HG03097 (cell line): ENCODE measurements around the gene PLEKHF1.
A peak's percentile ranks its signal among the peaks of the same experiment; 100 is the strongest.
"Not testable (repeated sequence)": the region's sequence is repeated elsewhere in the genome, so short reads cannot be mapped to it uniquely, and the experiment has no call there.

Experiments used
- ATAC-seq: cut with Tn5 transposase; IDR thresholded peaks from one replicate; pipeline ENCODE4 v1.9.1; 2021; ENCODE audit not compliant: unreplicated experiment, low FRiP score

The PLEKHF1 gene

DNA sequence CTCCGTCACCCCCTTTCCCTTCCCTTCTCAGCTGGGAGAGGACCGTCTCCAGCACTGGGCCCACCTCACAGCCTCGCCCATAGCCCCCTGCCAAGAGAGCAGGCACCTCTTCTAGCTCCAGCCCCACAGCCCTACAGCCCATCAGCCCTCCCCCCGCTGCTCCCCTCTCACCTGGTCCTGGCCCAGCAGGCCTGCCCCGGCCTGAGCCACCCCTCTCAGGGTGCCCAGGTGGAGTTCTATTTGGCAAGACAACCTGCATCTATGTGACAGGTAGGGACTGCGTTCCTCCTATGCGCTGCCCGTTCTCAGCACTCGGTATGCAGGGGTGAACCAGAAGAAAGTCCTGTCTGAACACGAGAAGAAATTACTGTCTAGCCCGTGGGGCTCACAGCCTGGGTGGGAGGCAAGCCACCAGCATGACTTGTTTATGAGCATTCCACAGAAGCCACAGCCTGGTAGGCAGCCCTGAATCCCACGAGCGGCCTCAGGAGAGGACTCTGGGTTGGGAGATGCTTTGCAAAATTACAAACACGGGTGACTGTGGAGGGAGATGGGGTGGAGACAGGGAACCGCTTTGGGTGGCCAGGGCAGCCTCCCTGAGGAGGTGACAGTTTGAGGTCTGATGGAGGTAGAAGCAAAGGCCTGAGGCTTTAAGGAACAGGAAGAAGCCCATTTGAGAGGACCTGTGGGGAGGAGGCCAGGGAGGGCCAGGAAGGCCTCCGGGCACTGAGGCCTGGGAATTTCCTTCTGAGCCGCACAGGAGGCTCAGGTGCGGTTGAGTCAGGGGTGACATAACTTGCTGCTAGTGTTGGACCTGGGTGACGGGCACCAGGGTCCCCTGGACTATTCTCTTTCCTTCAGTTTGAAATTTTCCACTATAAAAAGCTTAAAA is 1.2 kb upstream of the PLEKHF1 start:
- no peak for ATAC-seq

DNA sequence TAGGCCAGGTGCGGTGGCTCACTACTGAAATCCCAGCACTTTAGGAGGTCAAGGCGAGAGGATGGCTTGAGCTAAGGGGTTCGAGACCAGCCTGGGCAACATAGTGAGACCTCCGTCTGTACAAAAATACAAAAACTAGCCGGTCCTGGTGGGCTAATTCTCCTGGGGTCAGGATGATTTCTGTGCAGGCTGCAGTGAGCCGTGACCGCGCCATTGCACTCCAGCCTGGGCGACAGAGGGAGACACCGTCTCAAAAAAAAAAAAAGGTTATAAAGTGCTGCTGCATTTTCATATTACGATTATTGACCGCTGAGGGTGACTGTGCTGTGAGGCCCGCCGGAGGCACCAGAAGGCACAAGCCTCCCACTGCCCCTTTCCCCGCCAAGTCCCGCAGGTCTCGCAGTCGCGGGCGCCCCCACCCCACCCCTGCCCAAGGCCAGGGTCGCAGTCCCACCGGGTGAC is 477 bp upstream of the PLEKHF1 start:
- no peak for ATAC-seq

DNA sequence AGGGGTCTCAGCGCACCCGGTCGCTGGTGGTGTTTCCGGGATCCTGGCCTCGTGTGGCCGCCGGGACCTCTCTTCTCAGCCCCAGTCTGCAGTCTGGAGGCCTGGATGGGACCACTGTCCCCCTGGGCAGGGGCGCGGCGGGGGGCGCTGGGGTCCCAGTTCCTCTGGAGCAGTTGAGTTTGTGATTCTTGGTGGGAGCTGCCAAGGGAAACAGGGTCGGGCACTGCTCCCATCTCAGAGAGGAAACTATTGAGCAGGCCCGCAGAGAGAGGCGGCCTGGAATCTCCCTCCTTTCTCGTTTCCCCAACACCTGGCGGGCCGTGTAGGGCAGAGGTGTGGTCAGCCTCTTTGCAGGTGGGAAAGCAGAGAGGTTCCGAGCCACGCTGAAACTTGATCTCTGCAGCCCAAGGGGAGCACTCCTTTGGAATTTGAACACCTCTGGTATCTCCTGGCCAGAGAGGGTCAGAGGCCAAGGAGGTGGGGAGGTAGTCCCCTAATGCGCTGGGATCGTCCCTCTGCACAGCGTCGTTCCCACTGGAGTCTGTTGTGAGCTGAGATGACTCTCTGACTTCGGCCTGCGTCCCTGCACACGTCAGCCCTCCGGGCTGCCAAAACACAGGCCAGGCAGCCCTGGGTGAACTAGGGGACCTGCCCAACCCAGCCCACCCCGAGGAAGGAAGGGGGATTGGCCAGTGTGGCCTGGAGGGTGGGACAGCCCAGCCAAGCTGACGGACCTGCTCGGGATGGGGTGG is 741 bp downstream of the PLEKHF1 start:
- ATAC-seq: no peak

DNA sequence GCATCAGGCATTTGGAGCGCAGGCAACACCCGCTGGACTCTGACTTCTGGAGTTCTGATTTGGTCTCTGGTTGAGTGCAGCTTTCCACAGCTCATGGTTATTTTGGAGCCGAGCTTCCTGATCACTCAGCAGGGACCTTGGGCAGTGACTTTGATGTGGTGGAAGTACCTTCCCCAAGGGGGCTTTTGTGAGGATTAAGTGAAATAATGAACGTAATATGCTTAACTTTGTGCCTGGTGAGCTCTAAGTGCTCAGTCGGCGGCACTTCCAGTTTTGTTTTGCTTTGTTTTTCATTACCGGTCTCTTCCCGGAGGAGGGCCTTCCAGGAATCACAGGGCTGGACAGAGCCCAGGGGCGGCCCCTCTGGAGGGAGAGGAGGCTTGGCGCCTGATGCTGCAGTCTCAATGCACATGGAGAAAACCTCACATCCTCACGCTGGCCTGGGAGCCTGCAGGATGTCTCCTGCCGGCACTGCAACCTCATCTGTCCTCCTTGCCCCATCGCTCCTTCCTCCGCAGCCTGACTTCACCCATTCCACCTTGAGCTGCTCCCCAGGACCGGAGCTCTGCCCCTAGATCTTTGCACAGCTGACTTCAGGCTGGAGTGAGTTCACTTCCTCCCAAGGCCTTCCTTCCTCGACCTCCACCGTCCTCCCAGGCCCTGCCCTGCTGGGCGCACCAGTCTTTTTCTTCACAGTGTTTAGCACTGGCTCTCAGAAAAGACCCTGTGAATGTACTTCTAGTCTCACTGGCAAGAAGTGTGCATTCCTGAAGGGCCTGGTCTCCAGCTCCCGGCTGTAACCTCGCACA is 1.5 kb downstream of the PLEKHF1 start:
- ATAC-seq: no peak

DNA sequence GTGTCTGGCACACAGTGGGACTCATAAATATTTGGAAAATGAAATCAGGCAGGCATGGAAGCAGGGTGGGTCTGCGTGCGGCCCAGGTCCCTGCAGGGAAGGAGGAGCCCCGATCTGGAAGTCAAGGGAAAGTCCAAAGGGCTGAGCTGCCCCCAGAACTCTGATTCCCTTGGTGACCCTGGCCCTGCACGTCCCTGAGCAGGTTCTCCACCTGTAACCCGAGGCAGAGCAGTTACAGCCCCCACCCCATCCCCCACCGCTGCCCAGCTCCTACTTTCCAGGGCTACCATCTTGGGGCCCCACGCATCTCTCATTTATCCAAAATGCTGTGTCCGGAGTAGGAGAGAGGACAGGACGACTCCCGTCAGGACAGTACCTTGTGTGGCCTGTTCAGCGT is 2.1 kb downstream of the PLEKHF1 start:
- ATAC-seq: no peak

DNA sequence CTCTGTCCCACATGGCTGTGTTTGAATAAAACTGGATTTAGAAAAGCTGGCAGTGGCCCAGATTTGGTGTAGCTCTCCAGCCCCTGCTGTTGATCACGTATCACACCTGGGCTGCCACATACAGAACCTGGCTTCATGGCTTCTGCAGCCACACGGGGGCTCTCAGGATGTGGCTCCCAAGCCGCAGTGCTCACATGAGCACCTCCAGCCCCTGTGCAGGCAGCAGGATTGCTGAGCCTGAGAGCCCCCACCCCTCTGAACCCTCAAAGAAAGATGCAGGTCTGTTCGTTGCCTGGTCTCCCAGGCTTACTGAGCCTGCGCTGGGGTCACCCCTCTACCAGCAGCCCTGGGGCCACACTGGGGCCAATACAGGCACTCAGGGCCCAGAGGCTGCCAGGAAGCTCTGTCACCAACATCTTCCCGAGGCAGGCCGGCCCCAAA is 2.7 kb downstream of the PLEKHF1 start:
- ATAC-seq: no peak

DNA sequence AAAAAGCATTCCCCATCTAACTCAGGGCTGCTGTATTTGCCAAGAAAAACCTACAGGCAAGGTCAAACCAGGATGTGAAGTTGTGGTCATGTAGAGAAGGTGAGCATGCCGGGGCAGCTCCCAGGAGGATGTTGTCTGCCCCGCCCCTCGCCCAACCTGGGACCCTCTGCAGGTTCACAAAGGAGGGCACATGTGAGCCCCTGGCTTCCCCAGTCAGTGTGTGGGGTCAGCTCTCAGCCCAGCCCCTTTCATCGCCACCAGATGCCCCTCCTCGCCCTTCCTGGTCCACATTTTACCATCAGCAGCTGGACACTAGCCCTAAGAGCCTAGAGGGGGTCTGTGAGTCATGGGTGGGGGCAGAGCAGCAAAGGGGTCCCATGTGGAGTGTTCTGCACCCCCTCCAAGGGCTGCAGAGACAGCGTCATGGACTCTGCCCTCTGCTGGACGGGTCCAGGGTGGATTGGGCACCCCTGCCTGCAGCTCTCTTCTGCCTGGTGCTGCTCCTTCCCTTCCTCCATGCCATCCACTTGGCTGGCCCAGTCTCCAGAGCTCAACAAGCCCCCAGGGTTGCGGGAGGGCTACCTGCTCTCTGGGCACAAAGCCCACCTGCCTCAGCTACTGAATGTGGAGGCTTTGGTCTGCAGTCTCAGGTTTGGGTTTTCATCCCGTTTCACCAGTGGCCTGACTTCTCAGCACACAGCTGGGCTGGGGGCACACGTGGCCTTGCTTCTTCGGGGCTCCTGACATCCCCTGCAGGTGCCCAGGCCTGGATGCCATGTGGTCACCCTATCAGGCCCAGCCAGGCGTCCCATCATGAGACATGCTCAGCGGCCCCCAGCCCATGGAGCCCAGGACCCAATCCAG is 3.7 kb downstream of the PLEKHF1 start:
- ATAC-seq: no peak

DNA sequence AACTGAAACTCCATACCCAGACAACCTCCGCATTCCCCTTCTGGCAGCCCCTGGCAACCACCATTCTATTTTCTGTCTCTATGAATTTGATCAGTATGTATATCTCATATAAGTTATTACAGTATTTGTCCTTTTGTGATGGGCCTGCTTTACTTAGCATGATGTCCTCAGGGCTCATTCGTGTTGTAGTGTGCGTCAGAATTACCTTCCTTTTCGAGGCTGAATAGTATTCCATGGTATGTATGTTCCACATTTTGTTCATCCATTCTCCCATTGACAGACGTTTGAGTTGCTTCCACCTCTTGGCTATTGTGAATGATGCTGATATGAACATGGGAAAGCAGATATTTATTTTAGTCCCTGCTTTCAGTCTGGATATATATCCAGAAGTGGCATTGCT is 5.0 kb downstream of the PLEKHF1 start:
- ATAC-seq: no peak

DNA sequence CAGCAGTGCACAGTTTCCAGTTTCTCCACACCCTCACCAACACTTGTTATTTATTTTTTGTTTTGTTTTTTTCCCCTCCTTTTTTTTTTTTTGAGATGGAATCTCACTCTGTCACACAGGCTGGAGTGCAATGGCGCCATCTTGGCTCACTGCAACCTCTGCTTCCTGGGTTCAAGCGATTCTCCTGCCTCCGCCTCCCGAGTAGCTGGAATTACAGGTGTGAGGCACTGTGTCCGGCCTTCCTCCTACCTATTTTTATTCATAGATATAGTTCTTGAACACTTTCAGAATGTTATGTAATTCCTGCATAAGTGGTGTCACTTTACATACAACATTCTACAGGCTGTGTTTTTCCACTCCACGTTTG is 5.7 kb downstream of the PLEKHF1 start:
- ATAC-seq: not testable (repeated sequence)

DNA sequence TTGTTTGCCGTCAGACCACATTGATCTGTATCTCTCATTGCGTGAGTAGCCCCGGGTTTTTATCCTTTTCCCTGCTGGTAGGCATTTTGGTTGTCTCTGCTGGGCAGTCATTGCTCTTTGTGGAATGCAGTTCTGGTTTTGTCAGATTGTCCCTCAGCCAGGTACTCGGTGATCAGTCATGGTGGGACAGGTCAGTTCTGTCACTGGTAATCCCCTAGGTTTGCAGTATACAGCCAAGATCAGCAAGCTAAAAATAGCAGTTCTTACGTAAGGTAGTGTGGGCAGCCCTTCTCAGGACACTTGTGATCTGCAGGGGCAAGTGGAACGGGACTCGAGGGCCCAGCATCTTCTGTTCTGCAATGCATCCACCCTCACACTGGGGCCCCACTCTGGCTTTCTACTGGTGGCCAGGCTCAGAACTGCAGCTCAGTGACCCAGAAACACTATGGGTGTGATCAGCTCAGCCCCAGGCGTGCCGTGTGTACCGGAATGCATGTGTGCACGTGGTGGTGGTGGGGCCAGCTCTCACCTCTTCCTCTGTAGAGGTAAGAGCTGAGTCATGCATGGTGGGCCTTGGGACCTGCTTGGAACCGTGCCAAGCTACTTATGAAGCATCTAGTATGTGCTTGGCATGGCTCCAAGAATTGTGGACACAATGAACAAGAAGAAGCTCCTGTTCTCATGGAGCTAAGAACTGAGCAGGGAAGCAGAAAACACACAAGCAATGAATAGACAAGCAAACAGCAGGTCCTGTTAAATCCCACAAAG is 6.3 kb downstream of the PLEKHF1 start:
- ATAC-seq: peak; percentile 60

DNA sequence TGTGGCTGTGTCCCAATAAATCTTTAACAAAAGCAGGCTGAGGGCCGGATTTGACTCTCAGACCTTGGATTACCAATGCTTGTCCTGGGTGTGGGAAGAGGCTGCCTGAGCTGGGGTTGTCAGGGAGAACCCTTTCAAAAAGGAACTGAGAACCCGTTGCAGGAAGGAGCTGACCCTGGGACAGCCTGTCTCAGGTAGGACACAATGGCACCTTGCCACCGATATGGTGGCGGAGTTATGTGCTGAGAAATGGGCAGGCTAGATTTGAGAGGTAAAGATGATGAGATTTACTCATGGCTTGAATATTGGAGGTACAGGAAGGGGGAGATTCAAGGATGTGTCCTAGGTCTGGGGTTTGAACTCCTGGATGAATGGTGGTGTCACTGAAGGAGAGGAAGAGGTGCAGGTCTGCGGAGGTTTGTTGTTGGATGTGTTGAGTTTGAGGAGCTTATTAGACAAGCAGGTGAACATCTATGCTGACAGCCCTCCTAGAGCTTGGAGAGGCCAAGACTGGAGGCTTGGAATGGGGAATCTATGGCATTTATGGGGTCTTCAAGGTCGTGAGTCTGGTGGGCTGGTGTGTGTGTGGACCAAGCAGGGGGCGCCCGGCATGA is 7.2 kb downstream of the PLEKHF1 start:
- no peak for ATAC-seq

DNA sequence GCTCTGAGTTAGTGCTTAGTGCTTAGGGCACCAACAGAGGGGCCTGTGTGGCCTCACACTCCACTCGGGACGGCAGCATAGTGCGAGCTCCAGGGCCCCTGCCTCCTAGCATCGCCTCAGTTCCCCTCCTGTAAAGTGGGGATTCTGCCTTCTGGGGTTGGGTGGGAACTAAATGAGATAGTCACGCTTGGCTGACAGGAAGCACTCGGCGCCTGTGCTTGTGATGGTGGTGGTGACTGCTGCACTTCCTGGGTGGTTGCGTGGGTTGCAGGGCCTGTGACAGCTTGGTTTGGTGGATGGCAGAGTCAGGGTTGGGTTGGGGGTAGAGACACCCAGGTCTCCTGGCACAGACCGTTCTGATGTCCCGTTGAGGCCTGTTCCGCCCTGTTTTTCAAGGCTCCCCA is 7.7 kb downstream of the PLEKHF1 start:
- ATAC-seq: peak; percentile 41

DNA sequence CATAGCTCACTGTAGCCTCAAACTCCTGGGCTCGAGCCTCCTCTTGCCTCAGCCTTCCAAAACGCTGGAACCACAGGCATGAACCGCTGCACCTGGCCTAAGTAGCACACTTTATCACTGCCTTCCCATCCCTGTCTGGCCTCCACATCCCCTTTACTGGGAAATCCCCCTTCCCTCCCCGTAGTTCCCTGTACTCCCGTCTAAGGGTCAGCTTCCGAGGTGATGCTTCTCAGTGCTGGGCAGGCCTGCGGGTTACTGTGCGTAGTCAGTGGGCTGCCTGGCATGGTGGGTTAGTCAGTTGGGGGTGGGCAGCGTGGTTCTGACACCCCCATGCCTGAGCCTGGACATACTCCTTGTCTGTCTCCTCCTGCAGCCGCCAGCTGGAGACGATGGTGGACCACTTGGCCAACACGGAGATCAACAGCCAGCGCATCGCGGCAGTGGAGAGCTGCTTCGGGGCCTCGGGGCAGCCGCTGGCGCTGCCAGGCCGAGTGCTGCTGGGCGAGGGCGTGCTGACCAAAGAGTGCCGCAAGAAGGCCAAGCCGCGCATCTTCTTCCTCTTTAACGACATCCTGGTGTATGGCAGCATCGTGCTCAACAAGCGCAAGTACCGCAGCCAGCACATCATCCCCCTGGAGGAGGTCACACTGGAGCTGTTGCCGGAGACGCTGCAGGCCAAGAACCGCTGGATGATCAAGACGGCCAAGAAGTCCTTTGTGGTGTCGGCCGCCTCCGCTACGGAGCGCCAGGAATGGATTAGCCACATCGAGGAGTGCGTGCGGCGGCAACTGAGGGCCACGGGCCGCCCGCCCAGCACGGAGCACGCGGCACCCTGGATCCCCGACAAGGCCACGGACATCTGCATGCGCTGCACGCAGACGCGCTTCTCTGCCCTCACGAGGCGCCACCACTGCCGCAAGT is 8.4 kb downstream of the PLEKHF1 start:
- ATAC-seq: no peak

DNA sequence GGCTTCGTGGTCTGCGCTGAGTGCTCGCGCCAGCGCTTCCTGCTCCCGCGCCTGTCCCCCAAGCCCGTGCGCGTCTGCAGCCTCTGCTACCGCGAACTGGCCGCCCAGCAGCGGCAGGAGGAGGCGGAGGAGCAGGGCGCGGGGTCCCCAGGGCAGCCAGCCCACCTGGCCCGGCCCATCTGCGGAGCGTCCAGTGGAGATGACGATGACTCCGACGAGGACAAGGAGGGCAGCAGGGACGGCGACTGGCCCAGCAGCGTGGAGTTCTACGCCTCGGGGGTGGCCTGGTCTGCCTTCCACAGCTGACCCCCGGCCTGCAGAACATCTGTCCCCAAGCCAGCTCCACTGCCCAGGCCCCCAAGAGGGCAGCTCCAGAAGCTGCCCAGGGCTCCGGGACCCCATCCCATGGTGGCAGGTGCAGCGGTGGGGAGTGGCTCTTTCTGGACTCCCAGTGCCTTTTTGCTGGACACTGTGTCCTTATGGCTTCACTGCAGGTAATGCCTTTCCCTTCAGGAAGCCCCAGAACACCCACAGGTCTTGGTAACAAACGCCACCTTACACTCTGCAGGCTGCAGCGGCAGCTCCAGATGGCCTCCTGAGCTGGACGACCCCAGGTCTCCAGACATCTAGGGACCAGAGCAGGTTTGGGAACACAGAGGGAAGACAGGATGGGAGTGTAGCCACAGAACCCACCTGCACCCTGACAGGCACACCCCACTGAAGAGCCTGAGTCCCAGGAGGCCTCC is 9.3 kb downstream of the PLEKHF1 start:
- no peak for ATAC-seq

DNA sequence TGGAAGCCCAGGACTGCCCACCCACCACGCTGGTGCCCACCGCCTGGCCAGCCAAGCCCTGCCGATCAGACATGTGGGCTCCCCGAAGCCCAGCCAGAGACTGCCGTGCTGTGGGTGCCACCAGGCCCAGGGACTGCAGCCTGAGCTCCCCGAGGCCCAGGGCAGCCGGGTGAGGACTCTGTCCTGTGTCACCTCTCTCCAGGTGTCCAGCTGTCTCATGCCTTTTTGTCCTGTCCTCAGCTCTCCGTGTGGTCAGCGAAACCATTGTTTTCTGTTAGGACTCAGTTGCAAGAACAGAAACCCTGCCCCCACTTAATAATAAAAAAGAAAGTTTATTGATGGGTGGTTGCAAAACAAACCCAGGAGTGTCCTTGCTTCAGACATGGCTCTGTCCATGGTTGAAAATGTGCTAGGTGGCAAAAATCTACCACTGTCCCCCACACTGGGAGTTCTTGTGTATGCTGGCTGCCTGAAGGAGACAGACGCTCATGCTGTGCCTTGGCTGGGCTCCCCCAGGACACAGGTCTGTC is 9.9 kb downstream of the PLEKHF1 start:
- ATAC-seq: no peak

DNA sequence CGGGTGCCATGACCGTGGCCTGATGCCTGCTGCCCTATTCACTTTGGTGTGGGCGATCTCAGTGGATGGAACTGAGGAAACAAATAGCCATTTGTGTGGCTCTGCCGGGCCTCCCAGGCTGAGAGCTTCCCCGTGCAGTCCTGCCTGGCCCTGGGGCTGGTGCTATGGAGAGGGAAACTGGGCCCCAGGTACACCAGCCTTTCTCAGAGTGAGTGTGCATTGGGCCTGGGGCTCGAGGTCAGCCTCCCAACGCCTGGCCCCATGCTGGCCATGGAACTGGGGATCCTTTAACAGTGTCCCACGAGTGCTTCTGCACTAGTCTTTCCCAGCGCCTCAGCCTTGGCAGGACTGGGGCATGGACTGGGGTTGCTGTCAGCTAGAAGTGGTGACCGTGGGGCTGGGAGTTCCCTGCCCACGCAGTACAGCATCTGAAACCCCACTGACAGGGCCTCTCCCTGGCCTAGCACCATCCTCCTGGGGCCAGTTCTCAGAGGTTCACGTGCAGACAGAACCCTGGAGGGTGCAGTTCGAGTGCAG is 10.5 kb downstream of the PLEKHF1 start:
- ATAC-seq: no peak

DNA sequence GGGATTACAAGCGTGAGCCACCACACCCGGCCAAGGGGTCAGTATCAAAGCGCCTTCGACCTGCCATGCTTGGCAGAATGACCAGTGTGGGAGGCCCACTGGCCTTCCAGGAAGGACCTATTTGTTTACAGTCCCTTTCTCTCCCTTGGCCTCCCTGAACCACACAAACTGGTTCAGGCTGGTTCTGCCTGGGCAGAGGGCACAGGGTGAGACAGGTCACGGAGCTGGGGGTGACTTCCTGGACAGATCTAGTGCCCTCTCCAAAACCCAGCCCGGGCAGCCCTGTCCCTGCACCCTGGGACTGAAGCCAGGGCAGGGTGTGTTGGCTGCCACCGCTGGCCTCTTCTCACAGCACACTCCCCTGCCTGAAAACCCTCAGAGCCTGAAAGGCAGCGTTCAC is 11.3 kb downstream of the PLEKHF1 start:
- no peak for ATAC-seq
